ENCODE measurements around the gene ZDHHC22. TPM values are rescaled to one million over a fixed set of nuclear protein-coding genes. Genes with fewer than 3 reads are reported as not detected.
A peak's percentile ranks its signal among the peaks of the same experiment; 100 is the strongest.

Gene ZDHHC22
- total and polyA plus RNA-seq, 10 donors: 0.02 TPM; not detected in 9

DNA sequence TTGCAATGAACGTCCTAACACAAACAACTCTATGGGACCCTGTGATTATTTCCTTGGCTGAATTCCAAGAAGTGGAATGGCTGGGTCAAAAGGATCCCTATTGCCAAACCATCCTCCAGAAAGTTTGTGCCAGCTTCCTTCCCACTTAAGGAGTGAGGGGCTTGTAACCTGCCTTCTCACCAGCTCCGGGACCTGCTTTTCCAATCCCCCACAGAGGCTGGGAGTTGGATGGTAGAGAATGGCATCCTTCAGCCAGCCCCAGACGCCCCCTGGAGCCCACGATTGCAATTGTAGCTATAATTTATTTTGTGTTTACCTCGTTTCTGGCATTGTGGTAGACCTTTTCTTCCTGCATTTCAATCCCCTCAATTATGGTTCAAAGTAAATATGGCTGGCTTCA is 9.7 kb upstream of the ZDHHC22 start:
- TF ChIP-seq CTCF (IDR thresholded peaks at IDR 0.05 in 8 of 11, conservative IDR thresholded peaks at IDR 0.05 in 3 of 11) (peak in 5 of 11 experiments; percentile 11 to 39 (median 21)), POLR2AphosphoS5 (IDR thresholded peaks at IDR 0.05) (no peak), POLR2A (IDR thresholded peaks at IDR 0.05) (no peak)
- Histone ChIP-seq H3K36me3 (no peaks in the 10 kb centered on the region), H3K9me3 (no peaks in the 10 kb centered on the region), H3K4me3 (no peak overlapping the region), H3K27ac (no peak overlapping the region), H3K27me3 (replicated peaks in 1 of 7) (peaks cover 0 to 80% (median 3%) of the 10 kb centered on the region in 7 donors), H3K4me1 (no peaks in the 10 kb centered on the region)
- WGBS, 5 donors: 4 to 10% (median 6%) methylated on average over 5 of the region's 5 CpGs
- intact Hi-C loops (cut with DNase I; ENCODE audit: low total_unique reads): loop anchor here (5.0 kb wide), 1 partner anchor 161 kb away; no protein-coding TSS in a partner anchor
- DNase-seq: peak; percentile 21

GRCh38 chr14:77148510-77149231 is 7.1 kb upstream of the ZDHHC22 start:
- Histone ChIP-seq H3K9me3 (no peaks in the 10 kb centered on the region), H3K27me3 (replicated peaks in 1 of 7) (peaks cover 0 to 80% (median 9%) of the 10 kb centered on the region in 7 donors), H3K27ac (no peak overlapping the region), H3K4me1 (no peaks in the 10 kb centered on the region), H3K4me3 (no peak overlapping the region), H3K36me3 (no peaks in the 10 kb centered on the region)
- DNase-seq: peak; percentile 7
- WGBS, 5 donors: 63 to 77% (median 69%) methylated on average over 8 of the region's 8 CpGs
- intact Hi-C loops (cut with DNase I; ENCODE audit: low total_unique reads): no loop called here
- no peak for TF ChIP-seq CTCF (IDR thresholded peaks at IDR 0.05 in 8 of 11, conservative IDR thresholded peaks at IDR 0.05 in 3 of 11)
- TF ChIP-seq POLR2A (IDR thresholded peaks at IDR 0.05): no peak

GRCh38 chr14:77145975-77146740 is 4.6 kb upstream of the ZDHHC22 start:
- peak; percentile 54 for DNase-seq
- no peaks in the 10 kb centered on the region for H3K36me3 ChIP-seq
- no peak overlapping the region for H3K27ac ChIP-seq
- H3K27me3 ChIP-seq (replicated peaks in 1 of 7): peaks cover 3 to 82% (median 34%) of the 10 kb centered on the region in 7 donors
- 14 to 20% (median 17%) methylated on average over 10 of the region's 10 CpGs for WGBS, 5 donors
- H3K4me3 ChIP-seq: no peak overlapping the region
- H3K9me3 ChIP-seq: no peaks in the 10 kb centered on the region
- intact Hi-C loops (cut with DNase I; ENCODE audit: low total_unique reads): no loop called here
- TF ChIP-seq POLR2A (IDR thresholded peaks at IDR 0.05): no peak
- no peak for TF ChIP-seq POLR2AphosphoS5 (IDR thresholded peaks at IDR 0.05)
- no peak for TF ChIP-seq CTCF (IDR thresholded peaks at IDR 0.05 in 8 of 11, conservative IDR thresholded peaks at IDR 0.05 in 3 of 11)
- H3K4me1 ChIP-seq: peaks cover 3 to 12% (median 8%) of the 10 kb centered on the region in 6 donors
